ENCODE results near the gene ATP1A4.

Gene ATP1A4

DNA sequence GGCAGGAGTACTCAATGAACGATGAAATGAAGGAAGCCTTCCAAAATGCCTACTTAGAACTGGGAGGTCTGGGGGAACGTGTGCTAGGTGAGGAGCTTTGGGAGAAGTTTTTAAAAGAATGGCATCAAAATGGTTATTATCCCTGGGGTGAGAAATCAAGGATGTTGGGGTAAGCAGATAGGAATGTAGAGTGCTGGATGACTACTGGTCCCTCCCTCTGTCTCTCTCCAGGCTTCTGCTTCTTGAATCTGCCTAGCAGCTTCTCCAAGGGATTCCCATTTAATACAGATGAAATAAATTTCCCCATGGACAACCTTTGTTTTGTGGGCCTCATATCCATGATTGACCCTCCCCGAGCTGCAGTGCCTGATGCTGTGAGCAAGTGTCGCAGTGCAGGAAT lies 20.0 kb downstream of the ATP1A4 start:
- H3K4me1 ChIP-seq (ENCODE audit: insufficient read depth, poor library complexity, severe bottlenecking): peaks cover 6% of the 10 kb centered on the region
- H3K9me3 ChIP-seq (ENCODE audit: severe bottlenecking): no peaks in the 10 kb centered on the region
- no peaks in the 10 kb centered on the region for H3K36me3 ChIP-seq (ENCODE audit: low read depth)
- TF ChIP-seq, protein P1, sequence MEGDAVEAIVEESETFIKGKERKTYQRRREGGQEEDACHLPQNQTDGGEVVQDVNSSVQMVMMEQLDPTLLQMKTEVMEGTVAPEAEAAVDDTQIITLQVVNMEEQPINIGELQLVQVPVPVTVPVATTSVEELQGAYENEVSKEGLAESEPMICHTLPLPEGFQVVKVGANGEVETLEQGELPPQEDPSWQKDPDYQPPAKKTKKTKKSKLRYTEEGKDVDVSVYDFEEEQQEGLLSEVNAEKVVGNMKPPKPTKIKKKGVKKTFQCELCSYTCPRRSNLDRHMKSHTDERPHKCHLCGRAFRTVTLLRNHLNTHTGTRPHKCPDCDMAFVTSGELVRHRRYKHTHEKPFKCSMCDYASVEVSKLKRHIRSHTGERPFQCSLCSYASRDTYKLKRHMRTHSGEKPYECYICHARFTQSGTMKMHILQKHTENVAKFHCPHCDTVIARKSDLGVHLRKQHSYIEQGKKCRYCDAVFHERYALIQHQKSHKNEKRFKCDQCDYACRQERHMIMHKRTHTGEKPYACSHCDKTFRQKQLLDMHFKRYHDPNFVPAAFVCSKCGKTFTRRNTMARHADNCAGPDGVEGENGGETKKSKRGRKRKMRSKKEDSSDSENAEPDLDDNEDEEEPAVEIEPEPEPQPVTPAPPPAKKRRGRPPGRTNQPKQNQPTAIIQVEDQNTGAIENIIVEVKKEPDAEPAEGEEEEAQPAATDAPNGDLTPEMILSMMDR (IDR thresholded peaks at IDR 0.05; ENCODE audit: poor library complexity, severe bottlenecking): no peak
- H3K27ac ChIP-seq (ENCODE audit: poor library complexity, severe bottlenecking): no peak overlapping the region
- no peak for DNase-seq (ENCODE audit: low spot score)
- H3K27me3 ChIP-seq (ENCODE audit: insufficient read depth, poor library complexity, severe bottlenecking): no peaks in the 10 kb centered on the region
- no peak overlapping the region for H3K4me3 ChIP-seq (ENCODE audit: severe bottlenecking)
- peak; percentile 88 for ATAC-seq (ENCODE audit: low read depth)

GRCh38 chr1:160171980-160172379 lies 20.6 kb downstream of the ATP1A4 start:
- no peak overlapping the region for H3K4me3 ChIP-seq (ENCODE audit: severe bottlenecking)
- TF ChIP-seq, protein P1 (IDR thresholded peaks at IDR 0.05; ENCODE audit: poor library complexity, severe bottlenecking): no peak
- no peak overlapping the region for H3K27ac ChIP-seq (ENCODE audit: poor library complexity, severe bottlenecking)

DNA sequence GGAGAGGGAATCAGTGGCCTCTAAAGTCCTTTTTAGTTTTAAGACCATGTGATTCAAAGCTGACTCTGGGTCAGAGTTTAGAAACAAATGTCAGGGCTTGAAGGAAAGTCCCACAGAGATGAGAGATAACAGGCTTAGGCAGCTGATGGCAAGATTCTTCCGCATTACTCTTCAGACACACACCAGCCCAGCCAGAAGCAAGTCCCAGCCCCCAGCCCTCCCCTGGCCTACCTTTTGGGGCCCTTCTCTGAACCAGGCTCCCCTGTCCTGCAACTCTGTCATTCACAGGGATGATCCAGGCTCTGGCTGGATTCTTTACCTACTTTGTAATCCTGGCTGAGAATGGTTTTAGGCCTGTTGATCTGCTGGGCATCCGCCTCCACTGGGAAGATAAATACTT lies 25.8 kb downstream of the ATP1A4 start:
- no peak overlapping the region for H3K4me3 ChIP-seq (ENCODE audit: severe bottlenecking)
- H3K36me3 ChIP-seq (ENCODE audit: low read depth): no peaks in the 10 kb centered on the region
- H3K27ac ChIP-seq (ENCODE audit: poor library complexity, severe bottlenecking): no peak overlapping the region
- TF ChIP-seq, protein P1 (IDR thresholded peaks at IDR 0.05; ENCODE audit: poor library complexity, severe bottlenecking): no peak
- H3K4me1 ChIP-seq (ENCODE audit: insufficient read depth, poor library complexity, severe bottlenecking): no peaks in the 10 kb centered on the region
- H3K9me3 ChIP-seq (ENCODE audit: severe bottlenecking): no peaks in the 10 kb centered on the region
- no peaks in the 10 kb centered on the region for H3K27me3 ChIP-seq (ENCODE audit: insufficient read depth, poor library complexity, severe bottlenecking)
- DNase-seq (ENCODE audit: low spot score): no peak
- no peak for ATAC-seq (ENCODE audit: low read depth)

More at GRCh38 chr1:160171980-160172379, 20.6 kb downstream of the ATP1A4 start:
- DNase-seq (ENCODE audit: low spot score) (no peak), ATAC-seq (ENCODE audit: low read depth) (no peak)
- Histone ChIP-seq H3K27me3 (ENCODE audit: insufficient read depth, poor library complexity, severe bottlenecking) (no peaks in the 10 kb centered on the region), H3K36me3 (ENCODE audit: low read depth) (no peaks in the 10 kb centered on the region), H3K9me3 (ENCODE audit: severe bottlenecking) (no peaks in the 10 kb centered on the region), H3K4me1 (ENCODE audit: insufficient read depth, poor library complexity, severe bottlenecking) (peaks cover 6% of the 10 kb centered on the region)

DNA sequence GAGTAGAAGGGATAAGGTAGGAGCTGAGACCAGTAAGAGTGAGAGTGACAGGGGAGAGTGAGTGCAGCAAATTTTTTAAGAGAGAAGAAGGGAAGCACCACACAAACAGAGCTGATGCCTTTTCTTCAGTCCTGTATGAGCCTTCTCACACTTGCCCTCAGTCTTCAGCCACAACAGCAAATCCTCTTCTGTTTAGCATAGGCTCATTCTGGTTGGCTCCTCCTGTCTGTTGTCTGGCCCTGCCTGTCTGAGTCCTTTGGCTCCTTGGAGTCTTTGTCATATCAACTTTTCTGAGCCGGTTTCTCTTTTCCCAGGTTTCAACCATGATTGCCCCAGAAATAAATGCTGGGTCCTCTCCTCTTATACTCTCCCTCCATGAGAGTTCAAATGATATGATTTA lies 26.3 kb downstream of the ATP1A4 start:
- Histone ChIP-seq H3K4me1 (ENCODE audit: insufficient read depth, poor library complexity, severe bottlenecking) (no peaks in the 10 kb centered on the region), H3K27me3 (ENCODE audit: insufficient read depth, poor library complexity, severe bottlenecking) (no peaks in the 10 kb centered on the region), H3K36me3 (ENCODE audit: low read depth) (no peaks in the 10 kb centered on the region), H3K9me3 (ENCODE audit: severe bottlenecking) (no peaks in the 10 kb centered on the region), H3K27ac (ENCODE audit: poor library complexity, severe bottlenecking) (no peak overlapping the region), H3K4me3 (ENCODE audit: severe bottlenecking) (no peak overlapping the region)
- DNase-seq (ENCODE audit: low spot score) (no peak), ATAC-seq (ENCODE audit: low read depth) (no peak)
- TF ChIP-seq, protein P1 (IDR thresholded peaks at IDR 0.05; ENCODE audit: poor library complexity, severe bottlenecking): no peak

DNA sequence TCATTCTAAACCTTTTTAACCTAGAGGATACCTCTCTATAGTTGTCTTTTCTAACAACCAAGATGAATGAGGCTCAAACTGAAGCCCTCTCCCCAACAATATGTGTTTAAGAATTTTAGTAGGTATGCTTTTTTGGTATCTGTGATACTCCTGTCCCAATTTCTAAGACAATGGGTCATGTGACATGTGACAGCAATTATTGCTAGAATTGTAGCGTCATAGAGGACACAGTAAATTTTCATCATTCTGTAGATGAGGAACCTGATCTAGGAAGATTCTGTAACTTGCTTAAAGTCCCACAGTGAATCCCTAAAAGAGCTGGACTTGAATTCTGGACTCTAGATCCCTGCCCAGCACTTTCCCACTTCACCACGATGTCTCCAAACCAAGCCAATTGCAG lies 27.3 kb downstream of the ATP1A4 start:
- DNase-seq (ENCODE audit: low spot score): no peak
- no peak for ATAC-seq (ENCODE audit: low read depth)
- no peak overlapping the region for H3K4me3 ChIP-seq (ENCODE audit: severe bottlenecking)
- no peak overlapping the region for H3K27ac ChIP-seq (ENCODE audit: poor library complexity, severe bottlenecking)
- TF ChIP-seq, protein P1 (IDR thresholded peaks at IDR 0.05; ENCODE audit: poor library complexity, severe bottlenecking): no peak
- H3K27me3 ChIP-seq (ENCODE audit: insufficient read depth, poor library complexity, severe bottlenecking): no peaks in the 10 kb centered on the region
- no peaks in the 10 kb centered on the region for H3K9me3 ChIP-seq (ENCODE audit: severe bottlenecking)
- H3K4me1 ChIP-seq (ENCODE audit: insufficient read depth, poor library complexity, severe bottlenecking): no peaks in the 10 kb centered on the region
- no peaks in the 10 kb centered on the region for H3K36me3 ChIP-seq (ENCODE audit: low read depth)
